GM19324 (cell line): ENCODE data around the gene MARVELD1.

Source experiments
- ATAC-seq: cut with Tn5 transposase; IDR thresholded peaks from one replicate; pipeline ENCODE4 v1.9.1; 2021; ENCODE audit warnings: mild to moderate bottlenecking, moderate library complexity; ENCODE audit not compliant: unreplicated experiment, low FRiP score

Gene MARVELD1

DNA sequence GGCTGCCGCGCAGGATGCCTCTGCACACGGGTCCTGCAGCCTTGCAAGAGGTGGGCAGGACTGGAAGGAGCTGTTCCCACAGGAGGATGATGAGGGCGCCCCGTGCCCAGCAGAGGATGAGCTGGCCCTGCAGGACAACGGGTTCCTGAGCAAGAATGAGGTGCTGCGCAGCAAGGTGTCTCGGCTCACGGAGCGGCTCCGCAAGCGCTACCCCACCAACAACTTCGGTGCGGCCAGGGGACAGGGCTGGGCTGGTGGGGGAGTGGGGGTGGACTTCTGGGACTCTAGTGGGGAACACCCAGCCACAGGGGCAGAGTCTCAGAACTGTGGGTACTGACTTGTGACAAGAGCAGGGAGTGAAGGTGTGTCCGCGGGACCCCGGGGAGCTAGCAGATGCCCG is 39.4 kb downstream of the MARVELD1 start:
- ATAC-seq, result no peak

DNA sequence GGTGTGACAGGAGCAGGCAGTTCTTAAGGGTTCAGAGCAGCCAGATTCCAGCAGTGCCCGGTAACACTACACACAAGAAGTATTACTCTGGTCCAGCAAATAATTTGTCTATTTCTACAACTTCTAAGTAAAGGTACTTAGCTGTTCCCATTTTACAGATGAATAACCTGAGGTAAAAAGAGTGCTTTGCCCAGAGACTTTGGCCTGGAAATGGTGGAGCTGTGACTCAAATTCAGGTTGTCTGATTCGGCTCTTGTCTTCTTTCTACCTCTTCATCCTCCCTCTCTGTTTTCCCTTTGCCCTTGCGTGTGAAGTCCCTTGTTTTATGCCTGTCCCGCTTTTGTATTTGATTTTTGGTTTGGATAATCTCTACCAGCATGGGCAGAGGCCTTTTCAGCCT is 41.2 kb downstream of the MARVELD1 start:
- no peak for ATAC-seq

DNA sequence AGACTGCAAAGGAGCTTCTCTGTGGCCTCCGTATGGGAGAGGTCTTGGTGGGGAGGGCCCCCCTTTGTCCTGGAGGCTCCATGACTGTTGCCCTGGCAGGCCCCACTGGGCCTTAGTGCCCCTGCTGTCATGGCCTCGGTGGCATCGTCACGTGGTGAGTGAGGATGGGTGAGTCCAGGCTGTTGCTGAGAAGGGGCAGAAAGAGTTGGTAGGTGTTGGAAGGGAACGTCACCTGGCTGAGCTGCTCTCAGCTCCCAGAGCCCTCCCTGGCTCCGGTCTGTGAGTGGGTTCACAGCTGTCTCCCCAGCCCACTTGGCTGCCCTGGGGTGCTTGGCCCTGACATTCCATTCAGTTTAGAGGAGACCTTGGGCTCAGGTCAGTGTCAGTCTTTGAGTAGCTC is 42.2 kb downstream of the MARVELD1 start:
- ATAC-seq, result no peak

DNA sequence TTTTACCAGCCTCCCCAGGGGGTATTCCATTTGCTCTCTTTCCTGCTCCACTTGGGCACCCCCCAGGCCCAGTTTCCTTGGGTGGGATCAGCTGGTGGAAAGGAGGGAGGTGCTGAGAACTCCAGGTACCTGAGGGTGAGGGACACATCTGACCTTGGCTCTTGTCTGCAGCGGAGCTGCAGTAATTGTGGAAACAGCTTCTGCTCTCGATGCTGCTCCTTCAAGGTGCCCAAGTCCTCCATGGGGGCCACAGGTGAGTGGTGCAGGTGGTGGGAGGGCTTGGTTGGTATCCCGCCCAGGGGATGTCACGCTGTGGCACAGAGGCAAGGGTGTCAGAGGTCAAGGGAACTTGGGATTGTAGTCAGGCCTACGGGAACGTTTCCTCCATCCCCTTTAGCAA is 43.9 kb downstream of the MARVELD1 start:
- no peak for ATAC-seq

DNA sequence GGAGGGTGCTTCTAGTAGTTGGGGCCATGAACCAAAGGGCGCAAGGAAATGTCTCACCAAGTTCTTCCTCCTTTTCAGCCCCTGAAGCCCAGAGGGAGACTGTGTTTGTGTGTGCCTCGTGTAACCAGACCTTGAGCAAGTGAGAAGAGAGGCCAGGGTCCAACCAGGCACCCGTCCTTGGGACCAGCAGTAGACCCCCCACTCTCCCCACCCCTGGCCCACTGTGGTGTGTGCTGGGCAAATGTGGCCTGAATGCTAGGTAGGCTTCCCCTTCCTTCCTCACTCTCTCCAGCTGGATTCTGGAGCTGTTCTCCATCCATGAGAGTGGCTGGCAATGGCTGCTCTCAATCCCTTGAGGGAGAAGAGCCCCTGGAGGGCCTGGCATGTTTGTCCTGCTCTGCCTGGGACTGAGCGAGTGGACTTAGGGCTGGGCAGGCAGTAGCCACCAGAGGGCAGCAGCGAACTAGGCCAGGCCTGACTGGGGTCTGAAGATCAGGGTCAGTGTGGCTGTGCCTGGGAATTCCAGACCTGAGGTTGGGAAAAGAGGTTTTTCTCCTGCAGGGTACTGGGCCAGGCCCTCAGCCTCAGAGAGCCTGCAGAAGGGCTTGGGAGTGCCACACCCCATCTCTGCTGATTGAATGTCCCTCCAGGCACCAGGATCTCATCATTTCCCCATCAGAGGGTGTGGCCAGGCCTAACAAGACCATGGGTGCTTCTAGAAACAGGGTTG is 45.8 kb downstream of the MARVELD1 start:
- no peak for ATAC-seq

DNA sequence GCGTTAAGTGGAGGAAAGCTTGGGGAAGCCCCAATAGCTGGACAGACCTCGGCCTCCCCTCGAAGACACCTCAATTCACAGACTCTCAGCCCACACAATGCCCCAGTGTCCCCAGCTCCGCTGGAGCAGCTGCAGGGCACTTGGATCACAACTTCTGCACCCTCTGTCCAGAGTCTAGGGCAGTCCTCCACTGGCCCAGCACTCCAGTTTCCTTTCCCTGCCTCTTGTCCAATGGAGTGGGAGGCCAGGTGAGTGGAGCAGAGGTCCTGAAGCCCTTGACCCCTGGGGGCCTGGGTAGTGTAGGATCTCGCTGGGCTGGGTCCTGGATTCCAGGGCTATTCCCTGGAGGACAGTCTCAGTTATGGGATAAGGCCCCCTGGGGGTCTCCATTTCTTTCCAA is 46.4 kb downstream of the MARVELD1 start:
- no peak for ATAC-seq

DNA sequence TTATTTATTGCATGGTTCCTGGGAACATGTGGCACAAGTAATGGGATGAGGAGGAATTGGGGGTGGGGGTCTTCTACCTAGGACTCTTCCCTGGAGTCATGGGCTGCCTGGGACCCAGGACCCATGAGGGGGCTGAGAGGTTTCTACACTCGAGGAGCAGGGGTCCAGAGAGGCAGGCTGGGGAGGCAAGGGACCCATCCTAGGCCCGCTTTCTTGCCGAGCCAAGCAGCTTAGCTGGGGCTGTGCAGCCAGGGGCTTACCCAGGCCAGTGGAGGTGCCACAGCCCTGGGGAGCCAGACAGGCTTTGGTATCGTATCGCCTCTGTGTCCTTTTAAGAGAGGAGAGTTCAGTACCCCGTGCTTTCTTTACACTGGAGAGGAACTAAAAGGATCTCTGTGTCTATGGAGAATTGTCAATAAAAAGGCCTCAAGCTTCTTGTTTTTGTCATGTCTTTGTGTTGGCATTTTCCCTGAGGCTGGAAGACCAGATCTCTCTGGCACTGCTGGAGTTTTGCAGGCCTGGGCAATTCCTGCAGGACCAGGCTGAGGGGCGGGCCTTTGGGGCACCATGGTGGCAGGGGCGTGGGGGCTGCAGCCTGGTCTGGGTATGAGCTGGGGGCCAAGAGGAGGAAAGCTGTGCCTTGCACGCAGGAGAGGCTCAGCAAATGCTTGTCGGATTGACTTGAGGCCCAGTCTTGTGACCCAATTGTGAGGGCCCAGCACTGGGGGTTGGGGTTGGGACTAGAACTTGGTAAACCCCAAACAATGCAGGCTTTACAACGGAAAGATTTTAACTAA is 47.1 kb downstream of the MARVELD1 start:
- no peak for ATAC-seq

DNA sequence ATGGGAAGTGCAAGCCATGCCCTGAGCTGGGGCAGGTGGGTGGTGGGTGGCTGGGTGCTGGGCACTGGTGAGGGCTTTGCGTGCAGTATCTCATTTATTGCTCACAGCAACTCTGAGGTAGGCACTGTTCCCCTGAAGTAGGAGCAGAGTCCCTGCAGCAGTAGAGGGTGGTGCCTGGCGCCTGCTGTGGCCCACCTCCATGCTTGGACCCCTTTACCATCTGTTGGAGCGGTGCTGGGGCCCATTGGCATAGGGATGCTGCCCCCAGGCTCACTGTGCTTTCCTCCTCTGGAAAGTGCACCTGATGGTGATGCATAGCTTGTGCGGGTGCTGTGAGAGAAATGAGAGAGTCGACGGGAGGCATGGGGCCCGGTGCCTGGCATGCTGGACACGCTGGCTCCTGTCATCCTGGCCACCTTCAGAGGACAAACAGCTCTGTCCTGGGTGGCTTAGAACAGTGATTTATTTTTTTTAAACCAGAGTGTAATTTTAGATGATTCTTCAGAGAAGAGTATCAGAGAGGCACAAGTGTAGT is 47.9 kb downstream of the MARVELD1 start:
- no peak for ATAC-seq

DNA sequence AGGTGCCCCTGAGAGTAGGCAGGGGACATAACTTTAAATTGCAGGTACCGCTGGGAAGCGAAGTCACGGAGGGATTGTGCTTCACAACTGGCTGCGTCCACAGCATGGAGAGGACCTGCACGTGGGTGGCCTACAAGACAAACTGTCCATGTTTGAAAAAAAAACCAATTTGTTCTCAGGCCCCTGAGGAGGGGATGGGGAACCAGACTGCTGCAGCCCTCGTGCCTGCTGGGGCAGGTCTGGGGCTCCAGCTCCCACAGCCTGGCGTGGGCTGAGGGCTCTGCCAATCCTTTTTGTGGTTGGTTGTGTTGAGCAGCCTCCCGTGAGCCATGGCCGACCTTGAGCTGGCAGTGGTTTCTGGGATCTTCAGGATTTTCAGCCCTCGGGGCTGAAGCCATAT is 48.5 kb downstream of the MARVELD1 start:
- ATAC-seq, result no peak

DNA sequence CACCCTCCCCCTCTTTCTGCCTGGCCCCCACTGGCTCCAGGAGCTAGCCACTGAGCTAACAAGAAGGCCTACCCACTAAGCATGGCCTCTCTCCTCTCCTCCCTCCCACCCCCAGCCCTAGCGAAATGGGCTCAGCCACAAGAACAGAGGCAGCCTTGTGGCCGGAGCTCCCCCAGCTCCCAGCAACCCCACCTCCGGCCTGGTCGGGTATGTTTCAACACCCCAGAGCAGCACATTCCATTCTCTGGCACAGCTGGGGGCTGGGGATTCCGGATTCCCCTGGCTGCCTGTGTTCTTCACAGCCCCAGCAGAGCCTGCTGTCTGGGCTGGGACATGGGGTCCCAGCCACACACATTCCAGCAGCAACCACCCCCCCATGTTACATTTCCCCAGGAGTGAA is 49.3 kb downstream of the MARVELD1 start:
- no peak for ATAC-seq

DNA sequence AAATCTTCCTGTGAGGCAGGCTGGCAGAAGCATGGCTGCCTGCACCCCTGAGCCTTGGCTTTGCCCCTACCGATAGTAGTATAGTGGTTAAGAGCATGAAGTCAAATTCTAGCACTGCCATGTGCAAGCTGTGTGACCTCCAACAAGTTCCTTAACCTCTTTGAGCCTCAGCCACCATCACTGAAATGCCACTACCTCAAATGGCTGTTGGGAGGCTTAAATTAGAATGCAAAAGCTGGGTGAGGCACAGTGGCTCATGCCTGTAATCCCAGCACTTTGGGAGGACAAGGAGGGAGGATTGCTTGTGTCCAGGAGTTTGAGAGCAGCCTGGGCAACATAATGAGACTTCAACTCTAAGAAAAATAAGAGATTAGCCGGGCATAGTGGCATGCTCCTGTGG is 49.9 kb downstream of the MARVELD1 start:
- no peak for ATAC-seq

DNA sequence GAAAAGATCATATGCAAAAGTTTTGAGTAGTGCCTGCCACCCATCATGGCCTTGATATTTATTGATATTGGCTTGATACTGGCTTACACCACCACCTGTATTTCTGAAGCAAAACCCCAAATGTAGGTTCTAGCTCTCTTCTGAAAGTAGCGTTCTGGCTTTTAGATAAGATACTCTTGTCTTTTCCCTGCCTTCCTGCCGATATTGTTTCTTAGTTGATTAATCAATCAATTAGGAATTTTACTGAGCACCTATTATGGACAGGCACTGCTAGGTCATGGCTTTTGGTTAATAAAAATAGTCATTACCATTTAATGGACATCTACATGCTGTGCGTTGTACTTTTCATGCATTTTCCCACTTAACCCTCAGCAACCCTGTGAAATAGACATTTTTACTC is 50.4 kb downstream of the MARVELD1 start:
- no peak for ATAC-seq

DNA sequence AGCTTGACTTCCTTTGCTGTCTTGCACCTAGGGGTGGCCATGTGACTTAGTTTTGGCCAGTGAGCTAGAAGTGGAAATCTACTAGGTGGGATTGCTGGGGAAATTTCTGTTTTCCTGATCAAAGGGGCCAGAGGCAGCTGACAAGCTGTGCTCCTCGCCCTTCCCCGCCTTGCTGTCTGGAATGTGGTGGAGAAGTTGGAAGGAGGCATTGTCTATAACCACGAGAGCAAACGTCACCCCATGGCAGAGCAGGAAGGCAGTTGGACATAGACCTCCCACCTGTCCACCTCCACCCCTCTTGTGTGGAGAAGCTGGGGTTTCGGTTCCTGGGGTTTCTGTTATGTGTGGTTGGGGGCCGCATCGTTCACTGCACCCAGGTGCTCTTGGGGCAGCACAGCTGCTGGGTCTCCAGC is 51.0 kb downstream of the MARVELD1 start:
- ATAC-seq, result no peak

DNA sequence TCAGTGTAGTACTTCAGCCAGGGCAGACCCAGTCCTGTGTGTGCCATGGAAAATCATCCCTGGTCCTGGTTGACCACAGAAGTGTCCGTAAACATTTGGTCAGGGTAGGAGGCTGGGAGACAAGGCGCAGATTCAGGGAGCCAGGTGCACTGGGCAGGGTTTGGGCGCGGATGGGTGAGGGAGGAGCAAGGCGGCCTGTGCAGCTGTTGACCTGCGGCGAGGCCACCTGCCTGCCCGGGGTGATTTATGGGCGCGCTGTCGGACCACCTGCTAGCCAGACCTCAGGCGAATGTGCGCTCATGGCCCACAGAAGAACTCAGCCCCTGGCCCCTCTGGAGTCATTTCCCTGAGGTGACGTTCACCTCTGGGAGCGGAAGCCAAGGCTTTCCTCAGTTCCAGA is 51.7 kb downstream of the MARVELD1 start:
- ATAC-seq, result no peak

DNA sequence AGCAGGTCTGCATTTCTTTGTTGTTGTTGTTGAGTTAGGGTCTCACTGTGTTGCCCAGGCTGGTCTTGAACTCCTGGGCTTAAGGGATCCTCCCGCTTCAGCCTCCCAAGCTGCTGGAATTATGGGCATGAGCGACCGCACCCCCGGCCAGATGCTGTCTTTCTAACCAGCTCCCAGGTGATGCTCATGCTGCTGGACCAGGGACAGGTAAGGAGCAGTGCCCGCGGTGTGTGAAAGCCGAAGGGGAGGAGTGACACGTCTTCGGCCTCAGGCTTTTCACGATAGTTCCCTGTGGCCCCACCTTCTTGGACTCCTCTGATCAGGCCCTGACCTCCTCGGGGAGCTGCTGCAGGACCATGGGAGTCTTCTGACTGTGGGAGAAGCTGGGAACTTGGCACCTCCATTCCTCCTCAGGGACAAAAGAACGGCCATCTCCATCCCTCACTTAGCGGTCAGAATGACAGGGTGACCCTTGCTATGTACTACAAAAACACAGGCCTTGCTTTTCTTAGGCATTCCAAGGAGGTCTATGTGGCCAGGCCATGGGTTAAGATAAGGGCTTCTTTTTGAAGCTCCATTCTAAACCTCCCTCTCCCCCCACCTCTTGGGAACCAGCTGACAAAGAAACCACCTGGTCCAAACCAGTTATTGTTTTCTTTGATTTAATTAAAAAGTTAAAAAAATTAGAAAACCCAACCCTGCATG is 52.7 kb downstream of the MARVELD1 start:
- ATAC-seq, result no peak

DNA sequence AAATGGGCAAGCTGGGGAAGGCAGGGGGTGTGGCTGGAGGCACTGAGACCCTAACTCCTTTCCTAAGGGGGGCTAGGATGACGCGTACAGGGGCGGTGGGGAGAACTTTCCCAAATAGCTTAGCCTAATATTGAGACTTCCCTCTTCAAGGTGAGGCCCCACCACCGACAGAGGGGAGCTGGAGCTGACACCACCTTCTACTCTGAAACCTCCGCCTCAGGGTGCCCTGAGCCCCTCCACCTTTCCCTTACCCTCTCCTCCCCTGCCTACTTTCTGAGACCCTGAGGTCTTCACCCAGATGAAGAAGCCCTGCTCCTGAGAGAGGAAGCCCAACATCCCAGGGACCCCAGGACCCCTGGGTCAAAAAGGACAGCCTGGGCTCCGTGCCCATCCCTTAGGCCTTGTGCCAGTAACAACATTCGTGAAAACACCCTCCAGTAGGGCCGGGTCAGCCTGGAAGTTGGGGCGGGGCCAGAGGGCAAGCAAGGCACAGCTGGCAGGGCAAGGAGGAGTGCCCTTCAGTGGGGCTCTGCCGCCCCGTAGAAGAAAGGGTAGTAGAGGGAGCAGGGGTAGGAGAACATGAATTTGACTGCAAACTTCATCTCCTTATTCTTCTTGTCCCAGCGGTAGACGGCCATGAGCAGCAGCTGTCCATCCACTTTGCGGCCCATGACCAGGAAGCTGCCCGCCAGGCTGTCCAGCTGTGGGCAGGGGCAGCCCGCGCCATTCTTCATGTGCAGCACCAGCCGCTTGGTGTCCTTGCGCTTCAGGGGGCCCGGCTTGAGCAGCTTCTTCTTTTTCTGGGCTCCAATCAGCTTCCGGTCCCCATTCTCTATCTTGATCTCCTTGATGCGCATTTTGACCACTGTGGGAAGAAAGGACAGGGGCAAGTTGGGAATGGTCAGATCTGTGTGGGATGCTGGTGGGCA is 53.7 kb downstream of the MARVELD1 start:
- no peak for ATAC-seq
